WERI-Rb-1 (cell line): ENCODE results near the gene RACK1.

ENCODE experiments used
- DNase-seq: peaks from one replicate; pipeline ENCODE4 v3.0.0-alpha.2; 2020
- H3K27ac ChIP-seq: fragments of 250-450 bp; sonication (Bioruptor Pico); 2 replicates; pipeline ENCODE4 v1.5.1; 2020; ENCODE audit warnings: mild to moderate bottlenecking, moderate library complexity
- H3K27me3 ChIP-seq: fragments of 250-450 bp; sonication (Bioruptor Pico); 2 replicates; pipeline ENCODE4 v1.5.1; 2021; ENCODE audit warnings: mild to moderate bottlenecking, low read depth, moderate library complexity; ENCODE audit not compliant: insufficient read depth, severe bottlenecking
- H3K36me3 ChIP-seq: fragments of 250-450 bp; sonication (Bioruptor Pico); 2 replicates; pipeline ENCODE4 v1.5.1; 2020; ENCODE audit warnings: mild to moderate bottlenecking, moderate library complexity
- H3K4me3 ChIP-seq: 2 replicates; pipeline ENCODE4 v1.5.1; 2011; ENCODE audit warnings: low read depth, mild to moderate bottlenecking, control low read depth, low read length
- H3K9me3 ChIP-seq: fragments of 250-450 bp; sonication (Bioruptor Pico); 2 replicates; pipeline ENCODE4 v1.5.1; 2021; ENCODE audit warnings: mild to moderate bottlenecking, moderate library complexity; ENCODE audit not compliant: severe bottlenecking
- CTCF ChIP-seq: IDR thresholded peaks from 2 replicates; pipeline ENCODE4 v1.5.1; 2011; ENCODE audit warnings: low read depth, mild to moderate bottlenecking, control low read depth, inconsistent platforms, low read length

Gene RACK1

DNA sequence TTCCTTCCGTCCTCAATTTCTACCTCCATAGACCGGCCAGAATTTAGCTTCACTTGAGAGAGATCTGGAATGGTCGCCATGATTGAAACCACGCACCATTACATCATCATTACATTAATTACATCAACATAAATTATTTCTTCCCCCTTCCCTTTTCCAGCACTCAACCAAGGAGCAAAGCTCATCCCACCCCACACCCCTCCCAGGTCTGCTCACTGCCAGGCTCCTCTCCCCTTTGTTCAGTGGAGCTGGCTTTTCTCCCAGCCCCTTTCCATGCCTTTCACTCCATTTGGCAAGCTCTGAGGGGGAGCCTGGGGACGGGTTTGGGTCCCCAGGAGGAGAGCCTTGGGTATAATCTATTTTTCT is 8.4 kb downstream of the RACK1 start:
- H3K27ac ChIP-seq = no peak overlapping the region
- DNase-seq = no peak

GRCh38 chr5:181234455-181235306 is 9.0 kb downstream of the RACK1 start:
- H3K4me3 ChIP-seq = no peak overlapping the region
- no peak overlapping the region for H3K27ac ChIP-seq

More for the DNA sequence above, 8.4 kb downstream of the RACK1 start:
- no peak overlapping the region for H3K4me3 ChIP-seq
- no peak for TF ChIP-seq CTCF
- peaks cover 53% of the 10 kb centered on the region for H3K36me3 ChIP-seq
- H3K9me3 ChIP-seq = no peaks in the 10 kb centered on the region
- no peaks in the 10 kb centered on the region for H3K27me3 ChIP-seq

DNA sequence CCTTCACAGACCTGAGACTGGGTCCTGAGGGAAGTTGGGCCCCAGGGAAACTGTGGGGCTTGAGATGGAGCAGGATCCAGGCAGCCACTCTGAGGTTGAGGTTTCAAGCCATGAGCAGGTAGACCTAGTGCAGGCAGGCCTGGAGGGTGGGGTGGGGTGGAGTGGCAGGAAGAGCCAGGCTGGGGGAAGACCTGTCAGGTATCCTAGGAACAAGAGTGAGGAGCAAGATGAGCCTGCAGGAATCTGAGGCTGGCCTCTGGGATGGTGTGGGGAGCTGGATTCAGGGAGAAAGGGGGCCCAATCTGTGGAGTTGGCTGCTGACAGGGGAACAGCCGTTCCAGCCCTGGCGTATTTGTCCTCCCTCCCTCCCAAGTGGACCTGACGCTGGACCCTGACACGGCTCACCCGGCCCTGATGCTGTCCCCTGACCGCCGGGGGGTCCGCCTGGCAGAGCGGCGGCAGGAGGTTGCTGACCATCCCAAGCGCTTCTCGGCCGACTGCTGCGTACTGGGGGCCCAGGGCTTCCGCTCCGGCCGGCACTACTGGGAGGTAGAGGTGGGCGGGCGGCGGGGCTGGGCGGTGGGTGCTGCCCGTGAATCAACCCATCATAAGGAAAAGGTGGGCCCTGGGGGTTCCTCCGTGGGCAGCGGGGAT is 9.8 kb downstream of the RACK1 start:
- H3K27me3 ChIP-seq = no peaks in the 10 kb centered on the region
- no peak overlapping the region for H3K27ac ChIP-seq
- no peak overlapping the region for H3K4me3 ChIP-seq
- peaks cover 39% of the 10 kb centered on the region for H3K36me3 ChIP-seq
- no peaks in the 10 kb centered on the region for H3K9me3 ChIP-seq
- no peak for TF ChIP-seq CTCF
- DNase-seq = no peak

More at GRCh38 chr5:181234455-181235306, 9.0 kb downstream of the RACK1 start:
- H3K27me3 ChIP-seq = no peaks in the 10 kb centered on the region
- no peaks in the 10 kb centered on the region for H3K9me3 ChIP-seq
- TF ChIP-seq CTCF = no peak
- DNase-seq = no peak
- H3K36me3 ChIP-seq = peaks cover 47% of the 10 kb centered on the region

DNA sequence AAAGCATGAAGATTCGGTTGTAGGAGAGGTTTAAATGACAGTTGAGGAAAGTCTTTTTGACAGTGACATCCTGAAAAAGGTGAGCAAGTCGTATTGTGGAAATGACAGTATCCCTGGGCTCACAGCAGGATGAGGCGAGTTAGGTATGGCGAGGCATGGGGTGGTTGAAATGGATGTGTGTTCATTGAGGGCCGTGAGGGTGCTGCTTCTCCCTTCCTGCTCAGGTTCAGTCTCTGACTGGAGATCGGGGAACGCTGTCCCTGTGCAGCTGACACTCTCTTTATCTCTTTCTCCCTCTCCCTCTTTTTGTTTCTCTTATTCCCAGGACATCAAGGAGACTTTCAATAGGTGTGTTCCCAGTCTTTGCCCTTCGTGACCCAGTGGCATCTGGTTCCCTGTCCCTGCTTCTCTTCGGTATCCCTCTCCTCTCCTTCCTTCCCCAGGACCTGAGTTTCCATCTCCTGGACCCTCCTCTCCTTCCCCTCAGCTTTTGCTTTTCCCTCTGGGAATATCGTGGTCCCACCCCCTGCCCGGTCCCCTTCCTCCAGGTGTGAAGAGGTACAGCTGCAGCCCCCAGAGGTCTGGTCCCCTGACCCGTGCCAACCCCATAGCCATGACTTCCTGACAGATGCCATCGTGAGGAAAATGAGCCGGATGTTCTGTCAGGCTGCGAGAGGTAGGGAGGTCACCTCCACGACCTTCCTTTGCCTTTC is 10.5 kb downstream of the RACK1 start:
- Histone ChIP-seq H3K36me3 (peaks cover 34% of the 10 kb centered on the region), H3K27ac (no peak overlapping the region), H3K27me3 (no peaks in the 10 kb centered on the region), H3K4me3 (no peak overlapping the region), H3K9me3 (no peaks in the 10 kb centered on the region)
- no peak for DNase-seq
- TF ChIP-seq CTCF = no peak

GRCh38 chr5:181232593-181232992 is 11.1 kb downstream of the RACK1 start:
- H3K4me3 ChIP-seq = no peak overlapping the region
- H3K27ac ChIP-seq = no peak overlapping the region
- no peak for TF ChIP-seq CTCF
- H3K9me3 ChIP-seq = no peaks in the 10 kb centered on the region
- no peaks in the 10 kb centered on the region for H3K27me3 ChIP-seq
- H3K36me3 ChIP-seq = peaks cover 27% of the 10 kb centered on the region
- DNase-seq = no peak
